SK-N-SH (cell line): ENCODE measurements around the gene FRS2. TPM values are rescaled to one million over a fixed set of nuclear protein-coding genes. Genes with fewer than 3 reads are reported as not detected.
"Not testable (repeated sequence)": the region's sequence is repeated elsewhere in the genome, so short reads cannot be mapped to it uniquely, and the experiment has no call there.

Experiments used
- CTCF ChIA-PET: fragments of 300-600, 350-600 bp; formaldehyde crosslinking; extraction: SDS; loops from one replicate; lab custom pipeline; 2021; lab: Yijun Ruan, JAX
- POLR2A ChIA-PET: fragments of 350-600 bp; sonication (Branson Sonifier 250); formaldehyde crosslinking; extraction: SDS; loops from one replicate; lab custom pipeline; 2020; ENCODE audit warnings: antibody characterized with exemption, inconsistent platforms; lab: Yijun Ruan, JAX
- DNase-seq: peaks from one replicate; pipeline ENCODE4 v3.0.0; 2012
- H2AFZ ChIP-seq: fragments of 200-600 bp; sonication (generic); 2 replicates; pipeline ENCODE4 v1.8.1; 2016; ENCODE audit warnings: antibody characterized with exemption, mild to moderate bottlenecking, low read depth
- H3F3A ChIP-seq: fragments of 200-600 bp; sonication (generic); replicated peaks from 2 replicates; pipeline ENCODE3; 2016; ENCODE audit warnings: antibody characterized with exemption, mild to moderate bottlenecking; ENCODE audit not compliant: insufficient read depth
- H3K27ac ChIP-seq, 2 experiments: fragments of 200-500 bp in 1 of 2; fragments of 200-600 bp in 1 of 2; sonication (Bioruptor generic) in 1 of 2; sonication (generic), shearing (Covaris generic) in 1 of 2; 2 replicates each; pipeline versions ENCODE4 v1.5.1 to v1.6.1; 2014 to 2016; ENCODE audit warnings: low read depth in 2 of 2, inconsistent platforms in 1 of 2, low read length in 1 of 2, mild to moderate bottlenecking in 1 of 2, mixed read lengths in 1 of 2
- H3K27me3 ChIP-seq: fragments of 200-600 bp; sonication (generic), shearing (Covaris generic); 2 replicates; pipeline ENCODE4 v1.6.1; 2016; ENCODE audit warnings: mixed run types; ENCODE audit not compliant: insufficient read depth
- H3K36me3 ChIP-seq, 2 experiments: fragments of 200-500 bp in 1 of 2; fragments of 200-600 bp in 1 of 2; sonication (Bioruptor generic) in 1 of 2; sonication (generic) in 1 of 2; replicated peaks in 1 of 2; 2 replicates each; pipeline versions ENCODE3 to v1.5.1; 2014 to 2016; ENCODE audit warnings: low read length in 1 of 2, mild to moderate bottlenecking in 1 of 2; ENCODE audit not compliant: insufficient read depth in 2 of 2, control insufficient read depth in 1 of 2
- H3K4me1 ChIP-seq, 2 experiments: fragments of 200-500 bp in 1 of 2; fragments of 200-600 bp in 1 of 2; sonication (Bioruptor generic) in 1 of 2; sonication (generic), shearing (Covaris generic) in 1 of 2; 2 replicates each; pipeline versions ENCODE4 v1.5.1 to v1.6.1; 2014 to 2016; ENCODE audit warnings: low read depth in 1 of 2, low read length in 1 of 2, mixed run types in 1 of 2; ENCODE audit not compliant: insufficient read depth in 2 of 2, control insufficient read depth in 1 of 2
- H3K4me2 ChIP-seq: fragments of 200-600 bp; sonication (generic), shearing (Covaris generic); 2 replicates; pipeline ENCODE4 v1.6.1; 2017; ENCODE audit warnings: mixed run types
- H3K4me3 ChIP-seq, 2 experiments: fragments of 200-500 bp in 1 of 2; fragments of 200-600 bp in 1 of 2; sonication (Bioruptor generic) in 1 of 2; sonication (generic), shearing (Covaris generic) in 1 of 2; 2 replicates each; pipeline versions ENCODE4 v1.5.1 to v1.8.1; 2014 to 2016; ENCODE audit warnings: low read depth in 2 of 2, inconsistent platforms in 1 of 2, low read length in 1 of 2, mild to moderate bottlenecking in 1 of 2, mixed read lengths in 1 of 2, moderate library complexity in 1 of 2
- H3K79me2 ChIP-seq: fragments of 200-600 bp; sonication (generic); 2 replicates; pipeline ENCODE4 v1.8.1; 2017; ENCODE audit warnings: mild to moderate bottlenecking; ENCODE audit not compliant: insufficient read depth
- H3K9ac ChIP-seq: fragments of 200-600 bp; sonication (generic); 2 replicates; pipeline ENCODE4 v1.6.1; 2017; ENCODE audit warnings: mixed run types
- H3K9me2 ChIP-seq: fragments of 200-600 bp; sonication (generic); 2 replicates; pipeline ENCODE4 v1.6.1; 2017; ENCODE audit warnings: mixed run types
- H3K9me3 ChIP-seq: fragments of 200-600 bp; sonication (generic); 2 replicates; pipeline ENCODE4 v1.6.1; 2017; ENCODE audit warnings: mixed run types, mild to moderate bottlenecking, moderate library complexity
- H4K20me1 ChIP-seq: fragments of 200-600 bp; sonication (generic); 2 replicates; pipeline ENCODE4 v1.6.1; 2017; ENCODE audit warnings: mild to moderate bottlenecking, mixed run types; ENCODE audit not compliant: insufficient read depth
- FOSL2 ChIP-seq: IDR thresholded peaks from 2 replicates; pipeline ENCODE4 v1.4.0; 2012; ENCODE audit warnings: low read depth, mild to moderate bottlenecking, moderate library complexity, borderline replicate concordance
- GABPA ChIP-seq: IDR thresholded peaks from 2 replicates; pipeline ENCODE4 v1.4.0; 2012; ENCODE audit warnings: low read depth, mild to moderate bottlenecking
- MAX ChIP-seq: IDR thresholded peaks from 2 replicates; pipeline ENCODE4 v1.4.0; 2012; ENCODE audit warnings: low read depth
- POLR2AphosphoS5 ChIP-seq: IDR thresholded peaks from 2 replicates; pipeline ENCODE4 v1.6.1; 2012; ENCODE audit warnings: low read depth, low read length
- RAD21 ChIP-seq: IDR thresholded peaks from 2 replicates; pipeline ENCODE4 v1.6.1; 2012; ENCODE audit warnings: mild to moderate bottlenecking, low read length
- SIN3A ChIP-seq: IDR thresholded peaks from 2 replicates; pipeline ENCODE4 v1.6.1; 2012; ENCODE audit warnings: low read depth, mild to moderate bottlenecking, low read length, moderate library complexity, borderline replicate concordance
- TAF1 ChIP-seq: IDR thresholded peaks from 2 replicates; pipeline ENCODE4 v1.6.1; 2012; ENCODE audit warnings: low read depth, mild to moderate bottlenecking, low read length, moderate library complexity, borderline replicate concordance
- WGBS: methylation state at CpG from one replicate; pipeline ENCODE4 v1.1.6; 2017; ENCODE audit warnings: low lambda C conversion rate; 5-methylcytosine and 5-hydroxymethylcytosine counted together
- polyA plus RNA-seq, 3 experiments: library from polyadenylated mRNA; depleted of rRNA; stranded (reverse); fragments of >200 nt; gene quantifications; 2 replicates each; pipeline ENCODE4 v1.2.3, GENCODE V29; 2012
- TF ChIP-seq, protein P1 (sequence below): fragments of 200-600 bp; sonication (generic); IDR thresholded peaks from 2 replicates; pipeline ENCODE4 v1.6.1; 2017; ENCODE audit warnings: antibody characterized with exemption, mild to moderate bottlenecking, moderate library complexity
- TF ChIP-seq, protein P2 (sequence below): IDR thresholded peaks from 2 replicates; pipeline ENCODE4 v1.4.0; 2012; ENCODE audit warnings: low read depth, borderline replicate concordance
- TF ChIP-seq, protein P3 (sequence below): IDR thresholded peaks from 2 replicates; pipeline ENCODE4 v1.4.0; 2012; ENCODE audit warnings: low read depth, borderline replicate concordance

Gene FRS2
- polyA plus RNA-seq, 1 of the 3 experiments (the other 2 are of a cell fraction) = 7.1 TPM

DNA sequence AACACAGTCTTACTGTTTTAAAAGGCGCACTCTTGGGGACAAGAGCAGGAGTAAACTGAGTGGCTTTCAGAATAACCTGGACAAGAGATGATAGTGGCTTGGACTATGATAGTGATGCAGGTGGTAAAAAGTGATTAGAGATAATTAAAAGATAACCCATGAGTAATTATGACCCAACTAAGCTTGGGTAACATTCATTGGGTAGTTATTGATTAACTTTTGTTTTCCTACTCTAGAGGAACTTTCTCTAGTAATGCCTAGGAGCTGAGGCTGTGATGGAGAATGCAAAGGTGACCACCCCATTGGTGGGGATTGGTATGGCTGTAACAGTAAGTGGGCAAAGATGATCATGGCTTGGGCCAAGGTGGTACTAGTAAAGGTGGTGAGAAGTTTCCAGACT lies 22.3 kb upstream of the FRS2 start:
- no peaks in the 10 kb centered on the region for H3K4me1 ChIP-seq
- H3K9me3 ChIP-seq = no peaks in the 10 kb centered on the region
- POLR2A ChIA-PET = no interaction called here
- WGBS = 97% methylated on average over 1 of the region's 1 CpG
- no peaks in the 10 kb centered on the region for H3K27me3 ChIP-seq
- H2AFZ ChIP-seq = no peak overlapping the region
- no peak for DNase-seq
- no peaks in the 10 kb centered on the region for H3K9me2 ChIP-seq
- H4K20me1 ChIP-seq = no peaks in the 10 kb centered on the region
- no peak overlapping the region for H3K4me2 ChIP-seq
- H3K27ac ChIP-seq = no peak overlapping the region
- CTCF ChIA-PET = interaction anchor here (0.8 kb wide), 1 partner anchor 28 kb away, joined by 3 read pairs; no protein-coding TSS in a partner anchor
- TF ChIP-seq RAD21 (no peak), TAF1 (no peak), SIN3A (no peak), GABPA (no peak), POLR2AphosphoS5 (no peak), FOSL2 (no peak), MAX (no peak)
- TF ChIP-seq, protein P1, sequence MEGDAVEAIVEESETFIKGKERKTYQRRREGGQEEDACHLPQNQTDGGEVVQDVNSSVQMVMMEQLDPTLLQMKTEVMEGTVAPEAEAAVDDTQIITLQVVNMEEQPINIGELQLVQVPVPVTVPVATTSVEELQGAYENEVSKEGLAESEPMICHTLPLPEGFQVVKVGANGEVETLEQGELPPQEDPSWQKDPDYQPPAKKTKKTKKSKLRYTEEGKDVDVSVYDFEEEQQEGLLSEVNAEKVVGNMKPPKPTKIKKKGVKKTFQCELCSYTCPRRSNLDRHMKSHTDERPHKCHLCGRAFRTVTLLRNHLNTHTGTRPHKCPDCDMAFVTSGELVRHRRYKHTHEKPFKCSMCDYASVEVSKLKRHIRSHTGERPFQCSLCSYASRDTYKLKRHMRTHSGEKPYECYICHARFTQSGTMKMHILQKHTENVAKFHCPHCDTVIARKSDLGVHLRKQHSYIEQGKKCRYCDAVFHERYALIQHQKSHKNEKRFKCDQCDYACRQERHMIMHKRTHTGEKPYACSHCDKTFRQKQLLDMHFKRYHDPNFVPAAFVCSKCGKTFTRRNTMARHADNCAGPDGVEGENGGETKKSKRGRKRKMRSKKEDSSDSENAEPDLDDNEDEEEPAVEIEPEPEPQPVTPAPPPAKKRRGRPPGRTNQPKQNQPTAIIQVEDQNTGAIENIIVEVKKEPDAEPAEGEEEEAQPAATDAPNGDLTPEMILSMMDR = no peak
- TF ChIP-seq, protein P2, sequence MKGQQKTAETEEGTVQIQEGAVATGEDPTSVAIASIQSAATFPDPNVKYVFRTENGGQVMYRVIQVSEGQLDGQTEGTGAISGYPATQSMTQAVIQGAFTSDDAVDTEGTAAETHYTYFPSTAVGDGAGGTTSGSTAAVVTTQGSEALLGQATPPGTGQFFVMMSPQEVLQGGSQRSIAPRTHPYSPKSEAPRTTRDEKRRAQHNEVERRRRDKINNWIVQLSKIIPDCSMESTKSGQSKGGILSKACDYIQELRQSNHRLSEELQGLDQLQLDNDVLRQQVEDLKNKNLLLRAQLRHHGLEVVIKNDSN = no peak
- TF ChIP-seq, protein P3, sequence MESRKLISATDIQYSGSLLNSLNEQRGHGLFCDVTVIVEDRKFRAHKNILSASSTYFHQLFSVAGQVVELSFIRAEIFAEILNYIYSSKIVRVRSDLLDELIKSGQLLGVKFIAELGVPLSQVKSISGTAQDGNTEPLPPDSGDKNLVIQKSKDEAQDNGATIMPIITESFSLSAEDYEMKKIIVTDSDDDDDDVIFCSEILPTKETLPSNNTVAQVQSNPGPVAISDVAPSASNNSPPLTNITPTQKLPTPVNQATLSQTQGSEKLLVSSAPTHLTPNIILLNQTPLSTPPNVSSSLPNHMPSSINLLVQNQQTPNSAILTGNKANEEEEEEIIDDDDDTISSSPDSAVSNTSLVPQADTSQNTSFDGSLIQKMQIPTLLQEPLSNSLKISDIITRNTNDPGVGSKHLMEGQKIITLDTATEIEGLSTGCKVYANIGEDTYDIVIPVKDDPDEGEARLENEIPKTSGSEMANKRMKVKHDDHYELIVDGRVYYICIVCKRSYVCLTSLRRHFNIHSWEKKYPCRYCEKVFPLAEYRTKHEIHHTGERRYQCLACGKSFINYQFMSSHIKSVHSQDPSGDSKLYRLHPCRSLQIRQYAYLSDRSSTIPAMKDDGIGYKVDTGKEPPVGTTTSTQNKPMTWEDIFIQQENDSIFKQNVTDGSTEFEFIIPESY = no peak
- H3K9ac ChIP-seq = no peak overlapping the region
- no peaks in the 10 kb centered on the region for H3F3A ChIP-seq
- no peaks in the 10 kb centered on the region for H3K36me3 ChIP-seq
- H3K79me2 ChIP-seq = no peaks in the 10 kb centered on the region
- no peak overlapping the region for H3K4me3 ChIP-seq

DNA sequence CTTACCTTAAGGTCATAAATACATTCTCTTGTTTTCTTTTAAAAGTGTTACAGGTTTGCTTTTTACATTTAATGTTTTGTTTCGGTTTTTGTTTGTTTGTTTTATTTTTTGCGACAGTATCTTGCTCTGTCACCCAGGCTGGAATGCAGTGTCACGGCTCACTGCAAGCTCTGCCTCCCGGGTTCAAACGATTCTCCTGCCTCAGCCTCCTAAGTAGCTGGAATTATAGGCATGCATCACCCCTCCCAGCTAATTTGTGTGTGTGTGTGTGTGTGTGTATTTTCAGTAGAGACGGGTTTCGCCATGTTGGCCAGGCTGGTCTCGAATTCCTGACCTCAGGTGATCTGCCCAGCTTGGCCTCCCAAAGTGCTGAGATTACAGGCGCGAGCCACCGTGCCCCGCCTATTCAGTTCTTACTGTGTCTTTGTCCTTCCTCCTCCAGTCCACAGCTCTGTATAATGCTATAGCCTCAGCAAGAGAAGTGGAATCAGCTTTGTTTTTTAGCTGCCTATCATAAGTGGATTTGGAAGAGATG lies 17.5 kb upstream of the FRS2 start:
- H3K79me2 ChIP-seq, H3K9ac ChIP-seq, DNase-seq, H3K36me3 ChIP-seq, H3K4me2 ChIP-seq, H3K27ac ChIP-seq, H3K4me1 ChIP-seq, H3K27me3 ChIP-seq, H3F3A ChIP-seq, H3K4me3 ChIP-seq, H3K9me3 ChIP-seq, H3K9me2 ChIP-seq, H2AFZ ChIP-seq, H4K20me1 ChIP-seq, POLR2A ChIA-PET: not testable (repeated sequence)
- CTCF ChIA-PET = interaction anchor here (0.5 to 1.6 kb wide), 2 partner anchors 16 to 1477 kb away, joined by 3 read pairs; no protein-coding TSS in a partner anchor
- WGBS = 89% methylated on average over 12 of the region's 12 CpGs
